Tibial nerve (tissue), 4 donors: ENCODE data around the gene HMG20B.
"Not testable (repeated sequence)": the region's sequence is repeated elsewhere in the genome, so short reads cannot be mapped to it uniquely, and the experiment has no call there.

ENCODE experiments used
- EP300 ChIP-seq, 2 donors: sonication (generic); formaldehyde crosslinking; IDR thresholded peaks; one replicate each; pipeline ENCODE4 v1.6.1; 2017; ENCODE audit warnings: antibody characterized with exemption in 2 of 2, mild to moderate bottlenecking in 1 of 2
- POLR2A ChIP-seq, 2 donors: fragments of 450-650 bp; IDR thresholded peaks; one replicate each; pipeline ENCODE4 v1.6.1; 2017; ENCODE audit warnings: antibody characterized with exemption in 2 of 2, mild to moderate bottlenecking in 2 of 2, moderate library complexity in 2 of 2
- TF ChIP-seq, protein P1 (sequence below), 5 experiments: fragments of 200-600 bp in 3 of 5; fragments of 450-650 bp in 2 of 5; sonication (generic) in 3 of 5; IDR thresholded peaks; one replicate each; pipeline ENCODE4 v1.5.1; 2016 to 2019; ENCODE audit warnings: antibody characterized with exemption in 5 of 5, mild to moderate bottlenecking in 3 of 5, moderate library complexity in 2 of 5

DNA sequence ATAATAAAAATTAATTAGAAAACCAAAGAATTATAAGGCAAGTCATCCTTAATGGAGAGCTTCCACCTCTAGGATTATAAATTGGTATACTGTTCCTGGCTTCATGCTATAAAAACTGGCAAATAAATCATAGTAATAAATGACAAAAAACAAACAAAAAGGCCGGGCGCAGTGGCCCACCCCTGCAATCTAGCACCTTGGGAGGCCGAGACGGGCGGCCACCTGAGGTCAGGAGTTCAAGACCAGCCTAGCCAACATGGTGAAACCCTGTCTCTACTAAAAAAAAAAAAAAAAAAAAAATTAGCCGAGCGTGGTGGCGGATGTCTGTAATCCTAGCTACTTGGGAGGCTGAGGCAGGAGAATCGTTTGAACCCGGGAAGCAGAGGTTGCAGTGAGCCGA is 2.7 kb upstream of the HMG20B start:
- TF ChIP-seq, protein P1, sequence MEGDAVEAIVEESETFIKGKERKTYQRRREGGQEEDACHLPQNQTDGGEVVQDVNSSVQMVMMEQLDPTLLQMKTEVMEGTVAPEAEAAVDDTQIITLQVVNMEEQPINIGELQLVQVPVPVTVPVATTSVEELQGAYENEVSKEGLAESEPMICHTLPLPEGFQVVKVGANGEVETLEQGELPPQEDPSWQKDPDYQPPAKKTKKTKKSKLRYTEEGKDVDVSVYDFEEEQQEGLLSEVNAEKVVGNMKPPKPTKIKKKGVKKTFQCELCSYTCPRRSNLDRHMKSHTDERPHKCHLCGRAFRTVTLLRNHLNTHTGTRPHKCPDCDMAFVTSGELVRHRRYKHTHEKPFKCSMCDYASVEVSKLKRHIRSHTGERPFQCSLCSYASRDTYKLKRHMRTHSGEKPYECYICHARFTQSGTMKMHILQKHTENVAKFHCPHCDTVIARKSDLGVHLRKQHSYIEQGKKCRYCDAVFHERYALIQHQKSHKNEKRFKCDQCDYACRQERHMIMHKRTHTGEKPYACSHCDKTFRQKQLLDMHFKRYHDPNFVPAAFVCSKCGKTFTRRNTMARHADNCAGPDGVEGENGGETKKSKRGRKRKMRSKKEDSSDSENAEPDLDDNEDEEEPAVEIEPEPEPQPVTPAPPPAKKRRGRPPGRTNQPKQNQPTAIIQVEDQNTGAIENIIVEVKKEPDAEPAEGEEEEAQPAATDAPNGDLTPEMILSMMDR (IDR thresholded peaks at IDR 0.05) = not testable (repeated sequence)
- not testable (repeated sequence) for TF ChIP-seq POLR2A, EP300 (IDR thresholded peaks at IDR 0.05)
